ENCODE data around the gene PHLDA3.
"Not testable (repeated sequence)": the region's sequence is repeated elsewhere in the genome, so short reads cannot be mapped to it uniquely, and the experiment has no call there.

The PHLDA3 gene

GRCh38 chr1:201503397-201504176, 34.6 kb upstream of the PHLDA3 start:
- FAIRE-seq = peak; percentile 57

- no peak for FAIRE-seq
These were observed 33.5 kb upstream of the PHLDA3 start for GRCh38 chr1:201502511-201502857.

- FAIRE-seq = no peak
These were observed 33.0 kb upstream of the PHLDA3 start for GRCh38 chr1:201501812-201502510.

GRCh38 chr1:201501144-201501543, 32.2 kb upstream of the PHLDA3 start:
- FAIRE-seq = no peak

GRCh38 chr1:201500670-201501120, 31.7 kb upstream of the PHLDA3 start:
- FAIRE-seq = no peak

- no peak for FAIRE-seq
These were observed 31.0 kb upstream of the PHLDA3 start for GRCh38 chr1:201499795-201500669.

- FAIRE-seq = no peak
These were observed 30.2 kb upstream of the PHLDA3 start for GRCh38 chr1:201499191-201499590.

- no peak for FAIRE-seq
These were observed 29.6 kb upstream of the PHLDA3 start for GRCh38 chr1:201498621-201499020.

- no peak for FAIRE-seq
These were observed 29.0 kb upstream of the PHLDA3 start for GRCh38 chr1:201497935-201498509.

GRCh38 chr1:201496296-201496690, 27.3 kb upstream of the PHLDA3 start:
- FAIRE-seq = no peak

GRCh38 chr1:201495551-201496295, 26.7 kb upstream of the PHLDA3 start:
- no peak for FAIRE-seq

- no peak for FAIRE-seq
These were observed 25.0 kb upstream of the PHLDA3 start for GRCh38 chr1:201493757-201494617.

- FAIRE-seq = not testable (repeated sequence)
These were observed 24.2 kb upstream of the PHLDA3 start for GRCh38 chr1:201493026-201493656.

- FAIRE-seq = no peak
These were observed 23.0 kb upstream of the PHLDA3 start for GRCh38 chr1:201491896-201492511.

- no peak for FAIRE-seq
These were observed 21.7 kb upstream of the PHLDA3 start for GRCh38 chr1:201490708-201491131.

- FAIRE-seq = no peak
These were observed 20.8 kb upstream of the PHLDA3 start for GRCh38 chr1:201489643-201490261.

GRCh38 chr1:201488830-201489589, 20.0 kb upstream of the PHLDA3 start:
- no peak for FAIRE-seq

- no peak for FAIRE-seq
These were observed 18.8 kb upstream of the PHLDA3 start for GRCh38 chr1:201487742-201488141.

- no peak for FAIRE-seq
These were observed 17.2 kb upstream of the PHLDA3 start for GRCh38 chr1:201486187-201486586.

Measured in TTC549 (cell line).